Ascending aorta (tissue), 2 donors: ENCODE measurements around the gene BMPER. TPM values are rescaled to one million over a fixed set of nuclear protein-coding genes. Genes with fewer than 3 reads are reported as not detected.

Experiments used
- DNase-seq, 2 donors: peaks; one replicate each; pipeline ENCODE4 v3.0.0-alpha.2; 2019; ENCODE audit warnings: low spot score in 2 of 2
- H3K27ac ChIP-seq, 2 donors: fragments of 200-600 bp; sonication (generic); one replicate each; pipeline ENCODE4 v1.5.1; 2016 to 2017; ENCODE audit warnings: mild to moderate bottlenecking in 1 of 2
- H3K27me3 ChIP-seq: fragments of 200-600 bp; sonication (generic); one replicate; pipeline ENCODE4 v1.5.1; 2017
- H3K36me3 ChIP-seq, 2 donors: fragments of 200-600 bp; sonication (generic); one replicate each; pipeline ENCODE4 v1.5.1; 2016
- H3K4me1 ChIP-seq, 2 donors: fragments of 200-600 bp; sonication (generic); one replicate each; pipeline ENCODE4 v1.5.1; 2016 to 2017; ENCODE audit warnings: mild to moderate bottlenecking in 1 of 2
- H3K4me3 ChIP-seq, 2 donors: fragments of 200-600 bp; sonication (generic); one replicate each; pipeline ENCODE4 v1.5.1; 2016 to 2017; ENCODE audit warnings: mild to moderate bottlenecking in 1 of 2
- H3K9me3 ChIP-seq, 2 donors: fragments of 200-600 bp; sonication (generic); one replicate each; pipeline ENCODE4 v1.5.1; 2016
- CTCF ChIP-seq, 3 experiments: fragments of 200-600 bp in 2 of 3; fragments of 450-650 bp in 1 of 3; sonication (generic) in 2 of 3; IDR thresholded peaks; one replicate each; pipeline ENCODE4 v1.5.1; 2016 to 2019; ENCODE audit warnings: antibody characterized with exemption in 3 of 3, mild to moderate bottlenecking in 1 of 3, moderate library complexity in 1 of 3
- intact Hi-C: fragments of 100-400 bp; cut with DNase I; formaldehyde crosslinking; loops from one replicate; pipeline ENCODE4 v1.15.1; 2023
- total RNA-seq: library from RNA; depleted of rRNA; stranded (reverse); fragments of >200 nt; gene quantifications from one replicate; pipeline ENCODE4 v1.1.0, GENCODE V29; 2016

The BMPER gene
- total RNA-seq, 1 donor from 2014 or later: not detected

GRCh38 chr7:34081935-34082334, 176.6 kb downstream of the BMPER start:
- Histone ChIP-seq H3K4me3 (no peak overlapping the region), H3K9me3 (no peaks in the 10 kb centered on the region), H3K27me3 (no peaks in the 10 kb centered on the region), H3K27ac (no peak overlapping the region), H3K4me1 (no peaks in the 10 kb centered on the region), H3K36me3 (no peaks in the 10 kb centered on the region)
- no peak for TF ChIP-seq CTCF (IDR thresholded peaks at IDR 0.05)
- no peak for DNase-seq
- intact Hi-C loops: no loop called here

- no peak for DNase-seq
- TF ChIP-seq CTCF (IDR thresholded peaks at IDR 0.05): no peak
- Histone ChIP-seq H3K4me3 (no peak overlapping the region), H3K27me3 (no peaks in the 10 kb centered on the region), H3K27ac (no peak overlapping the region), H3K36me3 (no peaks in the 10 kb centered on the region), H3K9me3 (no peaks in the 10 kb centered on the region), H3K4me1 (no peaks in the 10 kb centered on the region)
- intact Hi-C loops: no loop called here
Measured at GRCh38 chr7:34083440-34083839, 178.1 kb downstream of the BMPER start.

- H3K27me3 ChIP-seq: no peaks in the 10 kb centered on the region
- no peak for TF ChIP-seq CTCF (IDR thresholded peaks at IDR 0.05)
- H3K9me3 ChIP-seq: no peaks in the 10 kb centered on the region
- no peaks in the 10 kb centered on the region for H3K36me3 ChIP-seq
- intact Hi-C loops: no loop called here
- no peaks in the 10 kb centered on the region for H3K4me1 ChIP-seq
- no peak for DNase-seq
- H3K27ac ChIP-seq: no peak overlapping the region
- no peak overlapping the region for H3K4me3 ChIP-seq
Measured at GRCh38 chr7:34084651-34085050, 179.3 kb downstream of the BMPER start.

GRCh38 chr7:34086064-34086463, 180.7 kb downstream of the BMPER start:
- no peak for TF ChIP-seq CTCF (IDR thresholded peaks at IDR 0.05)
- H3K9me3 ChIP-seq: no peaks in the 10 kb centered on the region
- no peak overlapping the region for H3K27ac ChIP-seq
- H3K36me3 ChIP-seq: no peaks in the 10 kb centered on the region
- no peak overlapping the region for H3K4me3 ChIP-seq
- no peaks in the 10 kb centered on the region for H3K27me3 ChIP-seq
- no peaks in the 10 kb centered on the region for H3K4me1 ChIP-seq
- DNase-seq: no peak
- intact Hi-C loops: no loop called here

GRCh38 chr7:34086981-34087380, 181.6 kb downstream of the BMPER start:
- Histone ChIP-seq H3K4me3 (no peak overlapping the region), H3K9me3 (no peaks in the 10 kb centered on the region), H3K27ac (no peak overlapping the region), H3K4me1 (no peaks in the 10 kb centered on the region), H3K27me3 (no peaks in the 10 kb centered on the region), H3K36me3 (no peaks in the 10 kb centered on the region)
- no peak for TF ChIP-seq CTCF (IDR thresholded peaks at IDR 0.05)
- intact Hi-C loops: no loop called here
- DNase-seq: no peak
